IPS-20b (cell line): Measurements from ENCODE around the gene GOLIM4.

Source experiments
- H3K27ac ChIP-seq: one replicate; pipeline ENCODE4 v1.5.1; 2013; ENCODE audit warnings: low read length
- H3K27me3 ChIP-seq: 2 replicates; pipeline ENCODE4 v1.6.1; 2013; ENCODE audit warnings: mild to moderate bottlenecking, low read length, inconsistent platforms; ENCODE audit not compliant: insufficient read depth
- H3K36me3 ChIP-seq: 2 replicates; pipeline ENCODE4 v1.6.1; 2013; ENCODE audit warnings: low read depth, mild to moderate bottlenecking, inconsistent platforms, low read length, moderate library complexity; ENCODE audit not compliant: insufficient read depth
- H3K4me1 ChIP-seq: 2 replicates; pipeline ENCODE4 v1.6.1; 2013; ENCODE audit warnings: mild to moderate bottlenecking, control low read depth, inconsistent platforms, low read length, moderate library complexity; ENCODE audit not compliant: insufficient read depth
- H3K4me3 ChIP-seq: 2 replicates; pipeline ENCODE4 v1.5.1; 2013; ENCODE audit warnings: mild to moderate bottlenecking, low read length, inconsistent platforms
- H3K9ac ChIP-seq: 2 replicates; pipeline ENCODE4 v1.6.1; 2013; ENCODE audit warnings: low read depth, mild to moderate bottlenecking, inconsistent platforms, low read length, moderate library complexity
- H3K9me3 ChIP-seq: 2 replicates; pipeline ENCODE4 v1.6.1; 2013; ENCODE audit warnings: mild to moderate bottlenecking, low read depth, low read length, inconsistent platforms; ENCODE audit not compliant: insufficient read depth

Gene GOLIM4

DNA sequence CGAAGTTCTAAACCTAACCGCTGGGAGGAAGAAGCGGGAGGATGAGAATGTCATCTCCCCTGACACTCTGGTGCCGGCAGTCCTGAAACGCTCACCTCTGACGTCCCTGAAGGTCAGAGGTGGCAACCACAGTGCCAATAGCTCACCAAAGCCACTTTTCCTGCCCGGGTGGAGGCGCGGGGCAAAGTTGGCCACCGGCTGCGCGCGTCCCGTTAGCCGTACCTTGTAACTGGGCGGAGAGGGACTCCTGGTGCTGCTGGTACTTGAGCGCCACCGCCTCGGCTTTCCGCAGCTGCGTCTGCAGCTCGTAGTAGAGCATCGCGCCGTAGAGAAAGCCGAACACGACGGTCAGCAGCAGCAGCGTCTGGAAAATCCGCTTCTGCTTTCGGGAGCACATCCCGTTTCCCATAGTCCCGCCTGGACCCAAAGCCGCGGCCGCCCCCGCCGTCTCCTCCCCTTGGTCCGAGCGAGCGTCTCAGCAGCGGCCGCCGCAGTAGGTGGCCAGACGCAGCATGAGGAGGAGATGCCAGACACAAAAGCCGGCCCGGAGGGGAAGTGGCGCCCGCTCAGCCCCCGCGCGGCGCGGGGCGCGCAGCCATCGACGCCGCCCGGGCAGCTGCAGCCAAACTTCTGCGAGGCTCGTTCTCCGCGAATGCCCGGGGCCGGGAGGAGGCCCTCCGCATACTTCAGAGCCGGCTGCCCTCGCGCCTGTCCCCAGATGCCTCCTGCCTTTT is 680 bp downstream of the GOLIM4 start:
- Histone ChIP-seq H3K27ac (no peak overlapping the region), H3K4me3 (peak overlapping the region; percentile 80), H3K9ac (peak overlapping the region; percentile 64; the same call in 1 of the 2 replicates), H3K27me3 (no peaks in the 10 kb centered on the region), H3K36me3 (no peaks in the 10 kb centered on the region), H3K4me1 (peaks cover 33% of the 10 kb centered on the region), H3K9me3 (no peaks in the 10 kb centered on the region)

DNA sequence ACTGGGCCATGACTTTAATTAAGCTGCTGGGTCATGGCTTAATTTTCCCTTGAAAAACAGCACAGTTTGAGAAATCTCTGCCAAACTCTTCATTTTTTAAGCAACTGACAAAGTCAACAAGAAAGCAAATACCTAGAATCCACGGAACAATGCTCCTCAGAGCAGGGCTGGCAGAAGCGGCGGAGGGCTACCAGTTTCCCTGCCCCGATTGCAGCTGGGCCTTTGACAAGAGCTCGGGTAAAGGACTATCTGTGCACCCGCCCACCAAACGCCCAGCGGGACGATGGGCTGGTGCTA is 1.2 kb downstream of the GOLIM4 start:
- Histone ChIP-seq H3K4me1 (peaks cover 35% of the 10 kb centered on the region), H3K36me3 (no peaks in the 10 kb centered on the region), H3K9me3 (no peaks in the 10 kb centered on the region), H3K27ac (no peak overlapping the region), H3K4me3 (peak overlapping the region; percentile 80), H3K9ac (peak overlapping the region; percentile 64; the same call in 1 of the 2 replicates), H3K27me3 (no peaks in the 10 kb centered on the region)

DNA sequence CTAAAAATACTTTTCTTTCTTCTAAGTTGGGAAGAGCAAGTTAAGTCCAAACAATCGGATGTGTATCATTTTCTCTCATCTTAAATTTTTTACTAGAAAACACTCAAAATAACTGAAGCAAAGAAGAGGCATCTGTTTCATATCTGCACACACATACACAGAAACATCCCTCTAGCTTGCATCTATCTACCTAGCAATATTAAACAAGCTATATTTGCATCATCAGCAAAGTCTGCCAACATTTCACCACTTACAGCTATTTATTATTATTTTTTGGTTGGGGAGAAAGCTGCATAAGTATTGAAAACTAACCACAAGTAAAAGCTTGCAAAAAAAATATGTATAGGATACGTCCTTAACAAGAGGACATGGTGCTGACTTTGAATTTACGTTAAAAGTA is 1.9 kb downstream of the GOLIM4 start:
- no peak overlapping the region for H3K27ac ChIP-seq
- no peaks in the 10 kb centered on the region for H3K9me3 ChIP-seq
- H3K27me3 ChIP-seq: no peaks in the 10 kb centered on the region
- peaks cover 35% of the 10 kb centered on the region for H3K4me1 ChIP-seq
- no peak overlapping the region; the same call in 1 of the 2 replicates for H3K9ac ChIP-seq
- peak overlapping the region; percentile 80 for H3K4me3 ChIP-seq
- H3K36me3 ChIP-seq: no peaks in the 10 kb centered on the region

DNA sequence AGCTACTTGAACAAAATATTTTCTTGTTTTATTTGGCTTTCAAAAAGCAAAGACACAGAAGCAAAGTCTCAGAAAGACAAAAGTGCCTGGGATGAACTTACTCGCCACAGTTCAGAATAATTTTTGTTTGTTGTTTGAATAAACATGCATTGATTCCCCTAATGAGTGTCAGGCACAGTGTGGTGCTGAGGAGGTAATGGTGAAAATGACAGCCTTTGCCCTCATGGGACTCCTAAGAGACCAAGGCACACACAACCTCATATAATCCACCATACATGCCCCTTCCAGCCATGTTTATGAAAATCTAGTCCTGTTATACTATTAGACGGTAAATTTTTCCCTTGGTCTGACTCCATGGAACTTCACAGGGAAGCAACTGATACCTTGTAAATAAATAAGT is 2.5 kb downstream of the GOLIM4 start:
- H3K4me3 ChIP-seq: peak overlapping the region; percentile 80
- H3K9me3 ChIP-seq: no peaks in the 10 kb centered on the region
- H3K9ac ChIP-seq: peak overlapping the region; percentile 10; the same call in 1 of the 2 replicates

DNA sequence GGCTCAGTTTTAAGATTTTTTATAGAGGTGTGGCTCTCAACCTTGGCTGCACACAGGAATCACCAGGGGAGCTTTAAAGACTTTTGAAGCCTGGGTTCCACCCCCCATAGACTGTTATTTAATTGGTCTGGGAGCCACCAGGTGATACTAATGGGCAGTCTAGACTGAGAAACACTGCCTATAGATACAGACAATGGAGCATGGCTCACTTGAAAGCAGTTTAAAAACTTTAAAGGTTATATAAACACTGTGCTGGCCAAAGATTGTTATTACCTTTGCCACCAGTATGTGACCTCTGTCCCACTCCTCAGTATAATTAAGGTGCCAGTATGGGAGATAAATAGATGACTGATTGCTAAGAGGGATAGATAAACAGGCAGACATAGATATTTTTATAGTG is 3.8 kb downstream of the GOLIM4 start:
- H3K36me3 ChIP-seq: no peaks in the 10 kb centered on the region
- H3K27me3 ChIP-seq: no peaks in the 10 kb centered on the region
- no peak overlapping the region for H3K4me3 ChIP-seq
- no peaks in the 10 kb centered on the region for H3K9me3 ChIP-seq
- no peak overlapping the region for H3K27ac ChIP-seq
- H3K4me1 ChIP-seq: peaks cover 40% of the 10 kb centered on the region
- H3K9ac ChIP-seq: no peak overlapping the region

More for the DNA sequence above, 2.5 kb downstream of the GOLIM4 start:
- H3K36me3 ChIP-seq: no peaks in the 10 kb centered on the region
- H3K27me3 ChIP-seq: no peaks in the 10 kb centered on the region
- peaks cover 38% of the 10 kb centered on the region for H3K4me1 ChIP-seq
- H3K27ac ChIP-seq: no peak overlapping the region

DNA sequence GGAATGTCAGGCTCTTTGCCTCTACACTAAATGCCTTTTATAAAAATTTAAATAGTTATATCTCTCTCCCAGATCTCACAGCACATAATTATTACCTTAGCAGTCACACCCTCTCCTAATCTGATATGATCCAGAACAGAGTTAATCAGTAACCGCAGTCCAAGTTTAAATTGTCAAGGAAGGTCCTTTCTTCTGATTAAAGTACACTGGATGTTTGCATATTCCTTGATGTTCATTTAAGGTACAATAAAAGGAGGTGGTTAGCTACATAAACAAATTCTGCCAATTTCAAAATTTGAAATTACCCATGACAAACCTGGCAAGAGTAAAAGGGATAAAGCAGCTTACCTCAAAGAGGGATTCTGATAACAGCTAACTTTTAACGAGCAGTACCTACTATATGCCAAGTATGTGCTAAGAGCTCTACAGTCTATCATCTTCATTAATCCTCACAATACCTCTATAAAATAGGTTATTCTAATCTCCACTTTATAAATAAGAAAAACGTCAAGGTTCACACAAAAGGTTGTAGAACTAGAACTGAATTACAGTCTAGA is 4.3 kb downstream of the GOLIM4 start:
- no peaks in the 10 kb centered on the region for H3K36me3 ChIP-seq
- H3K27me3 ChIP-seq: no peaks in the 10 kb centered on the region
- H3K9me3 ChIP-seq: no peaks in the 10 kb centered on the region
- H3K9ac ChIP-seq: no peak overlapping the region
- no peak overlapping the region for H3K27ac ChIP-seq
- H3K4me3 ChIP-seq: no peak overlapping the region
- peaks cover 38% of the 10 kb centered on the region for H3K4me1 ChIP-seq

DNA sequence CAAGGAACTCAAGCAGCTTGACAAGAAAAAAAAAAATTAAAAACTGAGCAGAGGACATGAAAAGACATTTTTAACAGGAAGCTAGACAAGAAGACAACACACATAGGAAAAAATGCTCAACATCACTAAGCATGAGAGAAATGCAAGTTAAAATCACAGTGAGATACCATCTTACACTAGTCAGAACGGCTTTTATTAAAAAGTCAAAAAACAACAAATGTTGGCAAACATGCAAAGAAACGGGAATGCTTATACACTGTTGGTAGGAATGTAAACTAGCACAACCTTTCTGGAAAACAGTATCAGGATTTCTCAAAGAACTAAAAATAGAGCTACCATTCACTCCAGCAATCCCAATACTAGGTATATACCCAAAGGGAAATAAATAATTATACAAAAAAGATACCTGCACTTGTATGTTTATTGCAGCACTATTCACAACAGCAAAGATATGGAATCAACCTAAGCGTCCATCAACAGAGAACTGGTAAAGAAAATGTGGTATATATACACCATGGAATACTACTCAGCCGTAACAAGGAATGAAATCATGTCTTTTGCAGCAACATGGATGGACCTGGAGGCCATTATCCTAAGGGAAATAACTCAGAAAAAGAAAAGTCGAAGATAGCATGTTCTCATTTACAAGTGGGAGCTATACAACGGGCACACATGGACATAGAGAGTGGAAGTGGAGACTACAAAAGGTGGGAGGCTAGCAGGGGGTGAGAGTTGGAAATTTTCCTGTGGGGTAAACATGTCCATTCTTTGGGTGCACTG is 5.2 kb downstream of the GOLIM4 start:
- no peak overlapping the region for H3K27ac ChIP-seq
- H3K27me3 ChIP-seq: no peaks in the 10 kb centered on the region
- H3K4me3 ChIP-seq: no peak overlapping the region
- no peaks in the 10 kb centered on the region for H3K9me3 ChIP-seq
- H3K9ac ChIP-seq: no peak overlapping the region
- peaks cover 38% of the 10 kb centered on the region for H3K4me1 ChIP-seq
- H3K36me3 ChIP-seq: no peaks in the 10 kb centered on the region

DNA sequence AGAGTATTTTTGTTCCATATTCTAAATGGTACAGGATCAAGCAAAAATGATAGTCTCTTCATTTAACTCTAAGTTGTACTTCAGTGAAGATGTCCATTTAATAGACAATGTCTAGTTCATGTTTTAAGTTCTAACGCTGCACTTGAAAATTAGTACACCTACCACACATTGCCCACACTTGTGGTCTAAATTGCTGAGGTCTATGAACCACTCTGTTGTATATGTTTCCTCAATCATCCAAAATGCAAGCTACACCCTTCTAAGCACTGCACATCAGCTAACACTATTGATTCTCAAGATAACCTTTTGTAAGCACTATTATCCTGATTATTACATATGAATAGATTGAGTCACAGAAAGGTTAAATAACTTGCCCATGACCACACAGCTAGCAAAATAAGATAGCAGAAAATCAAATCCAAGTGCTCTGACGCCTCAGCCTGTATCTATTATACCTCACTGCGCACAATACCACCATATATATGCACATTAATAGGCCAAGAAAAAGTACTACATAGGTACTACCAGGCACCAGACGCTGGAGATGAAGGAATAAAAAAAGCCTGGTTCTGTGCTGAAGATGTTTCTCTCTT is 6.4 kb downstream of the GOLIM4 start:
- Histone ChIP-seq H3K36me3 (no peaks in the 10 kb centered on the region), H3K27me3 (no peaks in the 10 kb centered on the region), H3K9me3 (no peaks in the 10 kb centered on the region), H3K4me1 (peaks cover 37% of the 10 kb centered on the region), H3K4me3 (no peak overlapping the region), H3K27ac (no peak overlapping the region), H3K9ac (no peak overlapping the region)

DNA sequence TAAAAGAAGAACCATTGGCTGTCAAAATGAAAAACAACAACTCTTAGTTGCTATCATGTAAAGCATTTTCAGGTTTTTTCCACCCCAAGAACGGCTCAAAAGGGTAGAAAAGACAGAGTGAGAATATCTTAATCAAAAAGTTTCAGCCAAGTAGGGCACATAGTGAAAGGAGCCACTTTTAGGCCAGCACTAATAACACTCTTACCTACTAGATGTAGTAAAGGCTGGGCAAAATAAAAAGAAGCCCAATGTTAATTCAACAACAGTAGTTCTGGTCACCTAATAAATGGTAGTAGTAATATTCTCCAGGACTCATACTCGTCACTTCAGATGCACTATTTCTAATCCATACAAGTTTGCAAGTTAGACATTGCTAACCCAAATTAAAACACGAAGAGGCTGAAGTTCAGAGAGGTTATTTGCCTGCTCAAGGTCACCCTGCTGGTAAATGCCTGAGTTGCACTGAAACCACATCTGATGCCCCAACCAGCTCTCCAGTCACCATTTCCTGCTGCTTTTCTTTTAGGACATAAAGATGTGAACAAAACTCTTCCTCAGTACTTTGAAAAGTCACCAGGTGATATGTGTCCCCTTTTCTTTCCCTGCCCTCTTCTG is 7.5 kb downstream of the GOLIM4 start:
- Histone ChIP-seq H3K4me1 (peaks cover 32% of the 10 kb centered on the region), H3K9ac (no peak overlapping the region), H3K27ac (no peak overlapping the region), H3K36me3 (no peaks in the 10 kb centered on the region), H3K27me3 (no peaks in the 10 kb centered on the region), H3K9me3 (no peaks in the 10 kb centered on the region), H3K4me3 (no peak overlapping the region)

DNA sequence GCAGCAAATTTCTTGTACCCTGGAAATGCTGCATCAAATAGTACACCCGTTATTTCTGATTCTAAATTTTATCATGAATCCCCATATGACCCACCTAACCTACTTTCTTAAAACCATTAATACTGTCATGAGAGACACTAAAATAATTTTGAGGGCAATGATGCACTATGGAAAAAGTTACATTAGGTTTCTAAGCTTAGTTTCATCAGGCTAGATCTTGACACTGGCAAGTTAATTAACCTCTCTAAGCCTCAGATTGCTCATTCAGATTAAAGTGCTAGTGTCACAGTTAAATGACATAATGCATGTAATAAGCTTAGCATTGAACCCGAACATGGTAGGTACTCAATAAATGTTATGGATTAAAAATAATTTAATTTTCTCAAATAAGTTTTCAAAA is 8.2 kb downstream of the GOLIM4 start:
- Histone ChIP-seq H3K9ac (no peak overlapping the region), H3K27ac (no peak overlapping the region), H3K27me3 (no peaks in the 10 kb centered on the region), H3K4me3 (no peak overlapping the region), H3K36me3 (no peaks in the 10 kb centered on the region), H3K4me1 (peaks cover 26% of the 10 kb centered on the region), H3K9me3 (no peaks in the 10 kb centered on the region)

DNA sequence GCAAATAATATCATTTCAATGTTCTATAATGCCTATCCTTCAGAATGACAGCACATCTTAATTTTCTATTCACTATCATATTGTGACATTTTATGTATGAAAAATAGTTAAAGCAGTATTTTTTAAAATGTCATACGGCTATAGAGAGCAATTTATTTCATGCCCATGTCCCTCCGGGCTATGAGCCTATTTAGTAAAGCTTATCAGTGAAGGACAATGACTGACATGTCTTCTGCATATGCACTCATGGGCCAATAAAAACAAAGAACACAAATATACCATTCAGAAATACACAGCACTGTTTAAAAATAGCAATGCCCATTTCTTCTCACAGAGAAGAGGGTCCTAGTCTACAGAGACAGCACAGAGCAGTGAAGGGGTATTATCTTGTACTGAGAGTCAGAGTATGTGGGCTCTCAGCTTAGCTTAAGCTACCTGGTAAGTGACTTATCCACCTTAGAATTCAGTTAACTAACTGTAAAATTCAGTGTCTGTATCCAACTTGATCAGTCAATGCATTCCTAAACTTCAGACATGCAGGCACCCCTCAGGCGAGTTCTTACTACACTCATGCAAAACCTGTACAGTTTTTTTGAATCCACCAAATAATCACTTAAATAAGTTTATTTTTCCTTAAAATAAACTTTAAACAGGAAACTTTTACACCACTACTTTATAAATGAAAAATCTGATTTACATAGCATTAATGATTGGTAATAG is 9.0 kb downstream of the GOLIM4 start:
- no peak overlapping the region for H3K4me3 ChIP-seq
- no peaks in the 10 kb centered on the region for H3K9me3 ChIP-seq
- H3K27ac ChIP-seq: no peak overlapping the region
- H3K27me3 ChIP-seq: no peaks in the 10 kb centered on the region
- H3K9ac ChIP-seq: no peak overlapping the region
- no peaks in the 10 kb centered on the region for H3K36me3 ChIP-seq
- H3K4me1 ChIP-seq: peaks cover 26% of the 10 kb centered on the region
